MV-4-11 (cell line): ENCODE data around the gene TTYH3.

Experiments used
- DNase-seq: peaks from one replicate; lab custom pipeline; 2025; lab: John Stamatoyannopoulos, UW

Gene TTYH3

GRCh38 chr7:2635148-2635668, 3.4 kb downstream of the TTYH3 start:
- DNase-seq, result no peak

GRCh38 chr7:2635810-2636701, 4.3 kb downstream of the TTYH3 start:
- no peak for DNase-seq

GRCh38 chr7:2637066-2637471, 5.3 kb downstream of the TTYH3 start:
- no peak for DNase-seq

- DNase-seq, result peak; percentile 87
Observed at GRCh38 chr7:2637505-2638223, 5.9 kb downstream of the TTYH3 start.

- no peak for DNase-seq
Observed at GRCh38 chr7:2638224-2638991, 6.6 kb downstream of the TTYH3 start.

GRCh38 chr7:2639181-2639681, 7.4 kb downstream of the TTYH3 start:
- no peak for DNase-seq

- no peak for DNase-seq
Observed at GRCh38 chr7:2639695-2640481, 8.1 kb downstream of the TTYH3 start.

GRCh38 chr7:2640482-2640830, 8.7 kb downstream of the TTYH3 start:
- no peak for DNase-seq

GRCh38 chr7:2640846-2641316, 9.1 kb downstream of the TTYH3 start:
- DNase-seq, result no peak

GRCh38 chr7:2641406-2642393, 9.9 kb downstream of the TTYH3 start:
- DNase-seq, result peak; percentile 87

GRCh38 chr7:2643386-2644219, 11.8 kb downstream of the TTYH3 start:
- no peak for DNase-seq

GRCh38 chr7:2644220-2644561, 12.4 kb downstream of the TTYH3 start:
- DNase-seq, result no peak

GRCh38 chr7:2644562-2645273, 12.9 kb downstream of the TTYH3 start:
- no peak for DNase-seq

GRCh38 chr7:2645274-2645868, 13.6 kb downstream of the TTYH3 start:
- DNase-seq, result peak; percentile 83

GRCh38 chr7:2646336-2646679, 14.5 kb downstream of the TTYH3 start:
- no peak for DNase-seq

GRCh38 chr7:2646680-2647571, 15.1 kb downstream of the TTYH3 start:
- DNase-seq, result no peak

GRCh38 chr7:2647594-2648172, 15.9 kb downstream of the TTYH3 start:
- no peak for DNase-seq
